SK-N-DZ (cell line): Measurements from ENCODE around the gene TMEM171.
A peak's percentile ranks its signal among the peaks of the same experiment; 100 is the strongest.

Source experiments
- DNase-seq: peaks from one replicate; pipeline ENCODE4 v3.0.0-alpha.2; 2015; ENCODE audit warnings: low spot score

The TMEM171 gene

GRCh38 chr5:73119451-73120157 lies 771 bp upstream of the TMEM171 start:
- no peak for DNase-seq

- no peak for DNase-seq
Measured at GRCh38 chr5:73121119-73121463, 716 bp downstream of the TMEM171 start.

- no peak for DNase-seq
Measured at GRCh38 chr5:73122875-73123810, 2.8 kb downstream of the TMEM171 start.

- no peak for DNase-seq
Measured at GRCh38 chr5:73125289-73125688, 4.9 kb downstream of the TMEM171 start.

- no peak for DNase-seq
Measured at GRCh38 chr5:73126381-73126780, 6.0 kb downstream of the TMEM171 start.

- no peak for DNase-seq
Measured at GRCh38 chr5:73126957-73127356, 6.6 kb downstream of the TMEM171 start.

GRCh38 chr5:73129143-73129542 lies 8.8 kb downstream of the TMEM171 start:
- DNase-seq = no peak

- no peak for DNase-seq
Measured at GRCh38 chr5:73130811-73131210, 10.4 kb downstream of the TMEM171 start.

- no peak for DNase-seq
Measured at GRCh38 chr5:73131711-73132425, 11.5 kb downstream of the TMEM171 start.

GRCh38 chr5:73132759-73133158 lies 12.4 kb downstream of the TMEM171 start:
- DNase-seq = no peak

GRCh38 chr5:73135021-73135420 lies 14.6 kb downstream of the TMEM171 start:
- no peak for DNase-seq

- peak; percentile 31 for DNase-seq
Measured at GRCh38 chr5:73135429-73136054, 15.2 kb downstream of the TMEM171 start.

- no peak for DNase-seq
Measured at GRCh38 chr5:73136055-73136562, 15.7 kb downstream of the TMEM171 start.

GRCh38 chr5:73137563-73138530 lies 17.5 kb downstream of the TMEM171 start:
- DNase-seq = no peak

GRCh38 chr5:73139485-73139884 lies 19.1 kb downstream of the TMEM171 start:
- DNase-seq = no peak

GRCh38 chr5:73140801-73141200 lies 20.4 kb downstream of the TMEM171 start:
- DNase-seq = no peak

GRCh38 chr5:73142035-73142434 lies 21.7 kb downstream of the TMEM171 start:
- no peak for DNase-seq

- no peak for DNase-seq
Measured at GRCh38 chr5:73143716-73144115, 23.3 kb downstream of the TMEM171 start.

- no peak for DNase-seq
Measured at GRCh38 chr5:73149540-73149939, 29.2 kb downstream of the TMEM171 start.

GRCh38 chr5:73150876-73151275 lies 30.5 kb downstream of the TMEM171 start:
- DNase-seq = no peak
